Fibroblast of the conjunctiva (primary cell): Measurements from ENCODE around the gene CCDC90B.
"Not testable (repeated sequence)": the region's sequence is repeated elsewhere in the genome, so short reads cannot be mapped to it uniquely, and the experiment has no call there.

Source experiments
- DNase-seq: peaks from one replicate; pipeline ENCODE4 v3.0.0-alpha.2; 2010; ENCODE audit warnings: low read depth

The CCDC90B gene

GRCh38 chr11:83285771-83286528, at the start of gene CCDC90B:
TSS of gene CCDC90B (minus strand) at chr11:83286367. CDS start at chr11:83285972, 395 bp downstream.
- peak; percentile 97 for DNase-seq

GRCh38 chr11:83335446-83336070, 49.4 kb upstream of the CCDC90B start:
- DNase-seq: no peak

- no peak for DNase-seq
Measured at GRCh38 chr11:83330303-83330702, 44.1 kb upstream of the CCDC90B start.

GRCh38 chr11:83326326-83326725, 40.2 kb upstream of the CCDC90B start:
- DNase-seq: no peak

- DNase-seq: no peak
Measured at GRCh38 chr11:83319346-83319745, 33.2 kb upstream of the CCDC90B start.

GRCh38 chr11:83318931-83319330, 32.8 kb upstream of the CCDC90B start:
- DNase-seq: no peak

- DNase-seq: no peak
Measured at GRCh38 chr11:83317757-83318690, 31.9 kb upstream of the CCDC90B start.

GRCh38 chr11:83316897-83317268, 30.7 kb upstream of the CCDC90B start:
- DNase-seq: not testable (repeated sequence)

- DNase-seq: not testable (repeated sequence)
Measured at GRCh38 chr11:83316143-83316896, 30.2 kb upstream of the CCDC90B start.

- DNase-seq: no peak
Measured at GRCh38 chr11:83312430-83312829, 26.3 kb upstream of the CCDC90B start.

GRCh38 chr11:83311701-83312100, 25.5 kb upstream of the CCDC90B start:
- no peak for DNase-seq

- no peak for DNase-seq
Measured at GRCh38 chr11:83310718-83311117, 24.6 kb upstream of the CCDC90B start.

GRCh38 chr11:83308536-83308935, 22.4 kb upstream of the CCDC90B start:
- DNase-seq: not testable (repeated sequence)

- DNase-seq: no peak
Measured at GRCh38 chr11:83306200-83307080, 20.3 kb upstream of the CCDC90B start.

- DNase-seq: no peak
Measured at GRCh38 chr11:83303316-83303715, 17.1 kb upstream of the CCDC90B start.

GRCh38 chr11:83302151-83302550, 16.0 kb upstream of the CCDC90B start:
- DNase-seq: no peak

GRCh38 chr11:83299681-83300080, 13.5 kb upstream of the CCDC90B start:
- no peak for DNase-seq

- no peak for DNase-seq
Measured at GRCh38 chr11:83294208-83294607, 8.0 kb upstream of the CCDC90B start.

GRCh38 chr11:83293457-83293774, 7.2 kb upstream of the CCDC90B start:
- no peak for DNase-seq

GRCh38 chr11:83292709-83293456, 6.7 kb upstream of the CCDC90B start:
- peak; percentile 51 for DNase-seq
